Endothelial cell of hepatic sinusoid (primary cell): Measurements from ENCODE around the gene KCTD15.

Experiments
- in situ Hi-C: cut with HindIII; loops from 2 replicates; pipeline ENCODE4 v1.10.0; 2017; ENCODE audit warnings: low sequenced_read_pairs

Gene KCTD15

DNA sequence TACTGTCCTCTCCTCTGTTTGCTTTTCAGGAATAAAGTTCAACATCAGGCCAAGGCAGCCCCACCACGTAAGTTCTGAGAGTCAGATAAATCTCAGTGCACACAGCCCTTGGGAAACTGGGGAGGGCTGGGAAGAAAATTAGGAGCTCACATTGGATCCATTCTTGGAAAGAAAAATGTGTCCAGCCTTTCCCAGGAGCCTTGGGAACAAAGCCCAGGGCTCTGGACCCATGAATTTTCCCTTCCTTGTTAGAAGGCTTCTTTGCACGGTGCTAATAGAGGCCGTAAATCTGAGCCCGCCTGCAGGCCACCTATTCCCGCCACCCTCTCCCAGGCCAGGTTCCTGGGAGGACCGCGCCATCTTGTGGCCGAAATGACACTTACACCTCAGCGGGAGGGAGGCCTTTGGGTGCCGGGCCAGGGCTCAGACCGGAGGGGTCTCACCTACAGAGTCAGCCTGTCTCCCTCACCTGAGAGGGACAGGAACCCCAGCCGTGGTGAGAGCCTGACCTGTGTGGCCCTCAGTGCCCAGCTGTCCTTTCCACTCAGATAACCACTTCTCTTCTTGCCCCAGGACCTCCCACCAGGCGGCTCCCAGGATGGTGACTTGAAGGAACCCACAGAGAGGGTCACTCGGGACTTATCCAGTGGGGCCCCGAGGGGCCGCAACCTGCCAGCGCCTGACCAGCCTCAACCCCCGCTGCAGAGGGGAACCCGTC is 25.1 kb upstream of the KCTD15 start:
- in situ Hi-C loops, result no loop called here

DNA sequence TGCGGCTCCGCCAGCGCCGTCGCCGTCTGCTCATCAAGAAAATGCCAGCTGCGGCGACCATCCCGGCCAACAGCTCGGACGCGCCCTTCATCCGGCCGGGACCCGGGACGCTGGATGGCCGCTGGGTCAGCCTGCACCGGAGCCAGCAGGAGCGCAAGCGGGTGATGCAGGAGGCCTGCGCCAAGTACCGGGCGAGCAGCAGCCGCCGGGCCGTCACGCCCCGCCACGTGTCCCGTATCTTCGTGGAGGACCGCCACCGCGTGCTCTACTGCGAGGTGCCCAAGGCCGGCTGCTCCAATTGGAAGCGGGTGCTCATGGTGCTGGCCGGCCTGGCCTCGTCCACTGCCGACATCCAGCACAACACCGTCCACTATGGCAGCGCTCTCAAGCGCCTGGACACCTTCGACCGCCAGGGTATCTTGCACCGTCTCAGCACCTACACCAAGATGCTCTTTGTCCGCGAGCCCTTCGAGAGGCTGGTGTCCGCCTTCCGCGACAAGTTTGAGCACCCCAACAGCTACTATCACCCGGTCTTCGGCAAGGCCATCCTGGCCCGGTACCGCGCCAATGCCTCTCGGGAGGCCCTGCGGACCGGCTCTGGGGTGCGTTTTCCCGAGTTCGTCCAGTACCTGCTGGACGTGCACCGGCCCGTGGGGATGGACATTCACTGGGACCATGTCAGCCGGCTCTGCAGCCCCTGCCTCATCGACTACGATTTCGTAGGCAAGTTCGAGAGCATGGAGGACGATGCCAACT is 24.4 kb upstream of the KCTD15 start:
- in situ Hi-C loops, result no loop called here

DNA sequence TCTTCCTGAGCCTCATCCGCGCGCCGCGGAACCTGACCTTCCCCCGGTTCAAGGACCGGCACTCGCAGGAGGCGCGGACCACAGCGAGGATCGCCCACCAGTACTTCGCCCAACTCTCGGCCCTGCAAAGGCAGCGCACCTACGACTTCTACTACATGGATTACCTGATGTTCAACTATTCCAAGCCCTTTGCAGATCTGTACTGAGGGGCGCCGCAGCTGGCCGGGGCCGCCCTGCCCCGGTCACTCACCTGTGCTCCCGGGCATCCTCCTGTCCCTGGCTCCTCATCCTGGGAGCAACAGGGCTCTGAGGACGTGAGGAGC is 23.9 kb upstream of the KCTD15 start:
- in situ Hi-C loops, result no loop called here

DNA sequence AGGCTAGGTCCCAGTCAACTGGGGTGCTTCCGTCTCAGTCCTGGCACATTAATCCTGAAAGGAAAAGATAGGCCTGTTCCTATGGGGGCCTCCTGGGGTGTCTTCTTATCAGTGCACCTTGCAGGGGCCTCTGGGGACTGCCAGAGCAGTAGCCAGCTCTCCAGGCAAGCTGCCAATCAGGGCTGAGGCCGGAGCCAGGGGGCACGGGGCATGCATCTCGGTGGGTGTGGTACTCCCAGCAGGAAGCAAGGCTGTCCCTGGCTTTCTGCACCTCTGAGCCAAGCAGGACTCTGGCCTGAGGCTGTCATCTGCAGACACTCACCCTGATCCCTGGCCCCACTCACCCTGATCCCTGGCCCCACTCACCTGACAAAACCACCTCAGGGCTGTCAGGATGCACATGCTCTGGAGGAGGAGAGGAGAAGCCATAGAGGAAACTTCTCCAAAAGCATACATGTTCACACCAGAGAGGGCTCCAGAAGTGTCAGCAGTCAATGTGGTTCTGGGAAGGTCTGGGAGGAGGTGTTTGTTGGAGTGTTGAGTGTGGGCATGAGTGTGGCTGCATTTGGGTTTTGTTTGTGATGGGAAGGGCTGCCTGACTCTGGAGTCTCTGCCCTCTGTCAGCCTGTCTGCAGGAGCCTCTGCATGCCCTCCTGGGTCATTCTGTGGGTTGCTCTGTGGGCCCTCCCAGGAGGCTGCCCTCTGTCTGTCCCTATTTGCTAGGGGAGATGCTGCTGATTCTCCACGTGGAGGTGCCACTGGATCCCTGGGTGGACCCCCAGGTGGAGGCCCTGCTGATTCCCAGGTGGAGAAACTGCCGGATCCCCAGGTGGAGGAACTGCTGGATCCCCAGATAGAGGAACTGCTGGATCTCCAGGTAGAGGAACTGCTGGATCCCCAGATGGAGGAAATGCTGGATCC is 22.7 kb upstream of the KCTD15 start:
- in situ Hi-C loops, result no loop called here

DNA sequence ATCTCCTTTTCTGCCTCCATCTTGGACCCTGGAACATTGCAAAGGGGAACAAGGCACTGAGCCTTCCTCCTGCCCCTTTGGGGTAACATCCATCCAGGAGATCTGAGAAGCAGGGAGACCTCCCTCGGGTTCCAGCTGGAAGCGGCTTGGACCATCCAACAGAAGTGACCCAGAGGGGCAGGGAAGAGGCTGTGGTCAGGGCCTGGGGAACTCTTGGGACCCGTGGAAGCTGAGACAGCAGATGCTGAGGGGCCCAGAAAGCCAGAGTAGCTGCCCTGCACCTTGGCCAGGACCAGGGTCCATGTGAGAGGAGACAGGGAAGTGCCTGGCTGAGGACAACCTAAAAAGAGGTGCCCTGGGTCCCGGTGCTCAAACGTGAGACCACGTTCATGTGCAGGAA is 21.9 kb upstream of the KCTD15 start:
- in situ Hi-C loops, result no loop called here

DNA sequence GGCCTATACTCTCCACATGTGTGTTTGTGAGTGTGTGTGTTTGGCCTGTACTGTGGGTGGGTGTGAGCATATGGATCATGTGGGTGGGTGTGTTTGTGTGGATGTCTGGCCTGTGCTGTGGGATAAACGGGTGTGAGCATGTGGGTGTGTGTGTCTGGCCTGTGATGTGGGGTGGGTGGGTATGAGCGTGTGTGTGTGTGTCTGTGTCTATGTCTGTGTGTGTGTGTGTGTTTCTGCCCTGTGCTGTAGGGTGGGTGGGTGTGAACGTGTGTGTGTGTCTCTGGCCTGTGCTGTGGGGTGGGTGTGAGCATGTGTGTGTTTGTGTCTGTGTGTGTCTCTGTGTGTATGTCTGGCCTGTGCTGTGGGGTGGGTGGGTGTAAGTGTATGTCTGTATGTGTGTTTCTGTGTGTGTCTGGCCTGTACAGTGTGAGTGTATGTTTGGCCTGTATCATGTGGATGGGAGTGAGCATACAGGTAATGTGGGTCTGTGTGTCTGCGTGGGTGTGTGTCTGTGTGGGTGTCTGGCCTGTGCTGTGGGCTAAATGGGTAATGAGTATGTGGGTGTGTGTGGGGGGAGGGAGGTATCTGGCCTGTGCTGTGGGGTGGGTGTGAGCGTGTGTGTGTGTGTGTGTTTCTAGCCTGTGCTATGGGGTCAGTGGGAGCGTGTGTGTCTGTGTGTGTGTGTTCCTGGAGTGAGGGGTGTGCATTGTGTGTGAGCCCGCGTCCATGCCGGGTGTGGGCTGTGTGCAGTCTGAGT is 20.8 kb upstream of the KCTD15 start:
- in situ Hi-C loops, result no loop called here

DNA sequence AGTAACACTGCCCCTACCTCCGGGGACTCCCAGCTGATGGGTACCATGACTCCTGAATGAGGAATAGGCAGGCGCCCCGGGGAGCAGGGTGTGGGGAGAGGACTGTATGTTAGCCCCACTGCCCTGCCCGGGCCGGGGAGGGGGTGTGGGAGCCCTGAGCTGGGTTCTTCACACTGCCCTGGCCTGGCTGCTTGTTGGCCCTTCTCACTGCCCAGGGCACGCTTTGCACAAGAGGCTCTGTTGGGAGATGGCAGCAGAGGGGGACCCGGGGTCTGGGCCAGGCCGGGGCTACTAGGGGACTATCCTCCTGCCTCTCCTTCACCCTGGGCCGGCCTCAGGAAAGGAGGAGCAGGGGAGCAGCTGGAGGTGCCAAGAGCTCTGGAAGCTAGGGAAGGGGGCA is 19.3 kb upstream of the KCTD15 start:
- in situ Hi-C loops, result no loop called here

DNA sequence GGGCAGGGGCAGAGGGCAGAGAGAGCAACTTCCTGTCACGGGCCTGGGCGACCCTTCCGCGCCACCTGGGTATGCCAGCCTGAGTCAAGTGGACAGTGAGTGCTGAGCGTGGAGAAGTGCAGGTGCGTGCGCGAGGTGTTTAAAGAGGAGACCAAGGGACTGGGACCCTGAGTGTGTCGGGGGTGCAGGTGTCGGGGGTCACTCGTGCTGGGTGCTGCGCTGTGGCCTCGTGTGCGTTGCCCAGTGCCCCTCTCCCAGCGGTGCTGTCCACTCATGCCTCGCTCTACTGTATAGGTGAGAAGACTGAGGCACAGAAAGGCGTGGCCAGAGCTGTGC is 18.9 kb upstream of the KCTD15 start:
- in situ Hi-C loops, result no loop called here

DNA sequence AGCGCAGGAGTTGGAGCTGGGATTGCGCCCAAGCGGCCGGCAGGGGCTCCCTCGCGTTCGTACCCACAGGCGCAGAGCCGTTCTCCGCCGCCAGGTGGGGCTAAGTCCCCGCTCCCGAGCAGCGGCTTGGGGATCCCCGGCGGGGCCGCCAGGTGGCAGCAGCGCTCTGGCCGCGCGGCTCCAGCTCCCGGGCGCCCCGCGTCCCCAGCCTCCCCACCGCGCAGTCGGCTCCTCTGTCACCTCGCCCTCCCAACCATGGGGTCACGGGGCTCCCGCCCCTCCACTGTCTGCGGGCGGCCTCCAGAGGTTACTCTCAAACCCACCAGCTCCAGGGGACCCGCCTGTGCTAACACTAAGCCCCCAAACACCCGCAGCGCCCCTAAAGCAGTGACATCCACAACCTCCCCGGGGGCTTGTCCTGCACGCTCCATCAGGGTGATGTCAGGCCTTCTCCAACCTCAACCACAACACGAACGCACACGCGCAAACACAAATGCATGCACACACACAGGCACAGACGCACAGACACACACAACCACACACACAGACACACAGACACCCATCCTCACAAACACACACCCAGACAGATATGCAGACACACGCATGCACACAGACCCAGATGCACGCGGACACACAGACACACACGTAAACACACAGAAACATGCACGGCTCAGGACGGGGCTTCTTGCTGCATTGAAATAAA is 18.4 kb upstream of the KCTD15 start:
- in situ Hi-C loops, result no loop called here

DNA sequence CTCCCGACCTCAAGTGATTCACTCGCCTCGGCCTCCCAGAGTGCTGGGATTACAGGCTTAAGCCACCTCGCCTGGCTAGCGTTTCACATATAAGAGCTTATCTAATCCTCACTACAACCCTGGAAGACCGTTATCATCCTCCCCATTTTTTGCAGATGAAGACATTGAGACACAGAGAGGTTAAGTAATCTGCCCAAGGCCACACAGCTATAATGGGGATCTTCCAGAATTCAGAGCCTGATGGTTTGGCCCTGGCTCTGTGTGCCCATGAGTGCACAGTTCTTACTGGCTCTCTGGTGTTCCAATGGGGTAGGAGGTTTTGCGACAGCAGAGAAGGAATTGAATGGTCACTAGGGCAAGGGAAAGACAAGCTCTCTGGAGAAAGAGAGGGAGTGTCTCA is 16.8 kb upstream of the KCTD15 start:
- in situ Hi-C loops, result no loop called here

DNA sequence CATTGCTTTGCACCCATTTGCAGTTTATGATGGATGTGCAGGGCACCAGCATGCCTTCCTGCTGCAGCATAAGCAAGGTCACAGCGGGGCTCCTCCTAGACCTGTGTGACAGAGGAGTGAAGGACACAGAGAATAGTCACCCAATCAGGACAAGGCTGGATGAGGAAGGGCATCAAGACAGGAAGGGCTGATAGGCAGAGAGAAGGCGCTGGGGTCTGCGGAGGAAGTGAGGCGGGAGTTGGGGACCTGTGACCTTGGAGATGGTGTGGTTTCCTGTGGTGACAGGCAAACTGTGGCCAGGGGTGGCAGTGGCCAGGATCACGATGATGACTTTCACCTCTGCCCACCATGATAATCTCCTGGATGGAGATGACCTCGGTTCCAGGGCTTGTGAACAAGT is 16.4 kb upstream of the KCTD15 start:
- in situ Hi-C loops, result no loop called here

DNA sequence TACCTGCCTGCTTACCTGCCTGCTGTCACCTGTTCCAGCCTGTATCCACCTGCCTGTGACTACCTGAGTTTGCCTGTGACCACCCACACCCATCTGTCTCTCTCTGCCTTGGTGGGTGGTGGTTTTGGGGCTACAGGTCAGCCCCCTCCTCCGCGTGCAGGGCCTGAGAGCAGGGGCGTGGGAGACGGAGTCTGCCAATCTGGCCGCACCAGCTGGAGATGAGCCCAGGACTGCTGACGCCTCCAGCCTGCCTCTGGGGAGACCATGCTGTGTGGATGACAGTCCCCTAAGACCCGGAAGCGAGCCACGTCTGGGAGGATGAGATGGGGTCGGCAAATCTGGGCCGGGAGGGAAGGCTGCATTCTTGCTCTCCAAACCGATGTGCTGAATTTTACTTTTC is 15.9 kb upstream of the KCTD15 start:
- in situ Hi-C loops, result no loop called here

DNA sequence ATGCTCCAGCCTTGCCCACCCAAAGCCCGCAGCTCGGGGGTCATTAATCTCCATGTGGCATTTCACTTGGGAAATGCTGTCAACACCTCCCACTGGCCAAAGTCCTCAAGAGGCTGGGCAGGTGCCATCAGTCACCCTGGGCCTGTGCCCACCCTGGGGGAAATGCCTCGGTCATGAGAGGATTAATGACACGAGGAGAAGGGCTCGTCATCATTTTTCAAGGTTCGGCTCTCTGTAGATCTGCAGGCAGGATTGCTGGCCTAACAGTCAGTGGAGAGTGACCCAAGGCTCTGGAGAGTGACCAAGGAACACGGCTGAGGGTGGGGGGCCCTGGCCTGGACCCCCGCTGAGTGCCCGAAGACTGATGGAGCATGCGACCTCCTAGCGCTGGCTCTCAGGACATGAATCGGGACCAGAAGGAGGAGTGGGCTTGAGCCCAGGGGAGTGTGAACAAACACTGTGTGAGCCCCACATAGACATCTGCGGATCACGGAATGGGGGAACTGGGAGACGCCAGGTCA is 15.2 kb upstream of the KCTD15 start:
- in situ Hi-C loops, result no loop called here

DNA sequence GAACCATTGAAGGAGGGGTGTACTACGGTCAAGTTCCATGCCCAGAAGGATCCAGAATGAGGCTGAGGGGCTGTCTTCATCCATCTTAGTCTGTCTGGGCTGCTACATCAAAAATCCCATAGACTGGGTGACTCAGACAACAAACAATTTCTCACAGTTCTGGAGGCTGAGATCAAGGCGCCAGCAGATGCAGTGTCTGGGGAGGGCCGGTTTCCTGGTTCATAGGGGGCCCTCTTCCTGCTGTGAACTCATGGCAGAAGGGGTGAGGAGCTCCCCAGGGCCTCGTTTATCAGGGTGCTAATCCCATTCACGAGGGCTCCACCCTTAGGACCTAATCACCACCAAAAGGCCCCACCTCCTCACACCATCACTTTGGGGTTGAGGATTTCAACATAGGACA is 14.7 kb upstream of the KCTD15 start:
- in situ Hi-C loops, result no loop called here

DNA sequence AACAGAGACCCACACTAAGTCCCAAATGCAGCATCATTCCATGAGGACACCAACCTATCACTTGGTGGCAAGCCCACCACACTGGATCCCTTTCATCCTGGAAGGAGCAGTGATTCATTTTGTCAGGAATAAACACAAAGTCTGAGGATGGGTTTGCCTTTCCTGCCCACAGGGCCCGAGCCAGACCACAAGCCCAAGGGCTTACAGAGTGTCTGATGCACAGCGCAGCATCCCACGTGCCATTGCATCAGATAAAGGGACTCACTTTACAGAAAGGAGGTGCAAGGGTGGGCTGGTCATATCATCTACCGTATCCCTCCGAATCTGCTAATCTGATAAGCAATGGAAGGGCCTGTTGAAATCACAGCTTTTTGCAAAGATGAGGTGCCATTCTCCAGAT is 12.2 kb upstream of the KCTD15 start:
- in situ Hi-C loops, result no loop called here

DNA sequence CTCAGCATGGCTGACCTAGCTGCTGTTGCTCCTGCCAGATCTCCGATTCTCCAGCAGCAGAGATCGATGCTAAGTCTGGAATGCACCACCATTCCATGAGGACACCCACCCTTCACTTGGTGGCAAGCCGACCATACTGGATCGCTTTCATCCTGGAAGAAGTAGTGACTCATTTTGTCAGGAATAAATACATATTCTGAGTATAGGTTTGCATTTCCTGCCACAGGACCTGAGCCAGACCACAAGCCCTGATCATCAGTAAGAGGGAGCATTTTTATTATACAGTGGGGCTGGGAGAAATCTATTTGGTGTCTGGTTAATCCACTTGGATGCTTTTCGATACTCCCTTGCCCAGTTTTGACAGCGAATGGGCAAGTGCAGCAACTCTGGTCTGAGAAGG is 10.9 kb upstream of the KCTD15 start:
- in situ Hi-C loops, result no loop called here

DNA sequence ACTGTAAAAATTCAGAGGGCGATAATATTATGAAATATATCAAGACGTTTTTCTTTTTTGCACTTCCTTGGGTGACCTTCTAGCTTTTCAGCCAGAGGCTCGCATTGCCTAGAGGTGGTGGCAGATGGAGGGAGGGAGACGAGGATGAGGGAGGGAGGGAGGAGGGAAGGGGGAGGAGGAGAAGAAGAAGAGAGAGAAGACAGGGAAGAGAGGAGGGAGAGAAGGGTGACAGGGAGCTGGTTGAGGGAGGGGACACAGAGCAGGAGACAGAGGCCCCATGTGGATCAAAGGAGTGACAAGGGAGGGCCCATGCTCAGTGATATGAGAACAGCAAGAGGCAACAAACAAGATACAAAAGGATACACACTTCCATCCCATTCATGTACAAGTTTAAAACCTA is 8.0 kb upstream of the KCTD15 start:
- in situ Hi-C loops, result no loop called here

DNA sequence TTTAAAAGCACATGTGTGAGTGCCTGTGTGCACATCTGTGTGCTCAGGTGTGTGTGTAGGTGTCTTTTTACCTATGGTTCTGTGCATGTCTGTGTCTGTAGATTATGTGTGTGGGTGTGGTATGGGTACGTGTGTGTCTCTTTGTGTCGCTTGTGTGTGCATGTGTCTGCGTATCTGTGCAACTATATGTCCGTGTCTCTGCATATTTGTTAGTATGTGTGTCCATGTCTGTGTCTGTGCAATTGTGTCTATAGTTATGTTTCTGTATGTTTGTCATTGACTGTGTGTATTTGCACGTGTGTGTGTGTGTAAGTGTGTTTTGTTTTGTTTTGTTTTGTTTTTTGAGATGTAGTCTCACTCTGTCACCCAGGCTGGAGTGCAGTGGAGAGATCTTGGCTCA is 7.3 kb upstream of the KCTD15 start:
- in situ Hi-C loops, result no loop called here

DNA sequence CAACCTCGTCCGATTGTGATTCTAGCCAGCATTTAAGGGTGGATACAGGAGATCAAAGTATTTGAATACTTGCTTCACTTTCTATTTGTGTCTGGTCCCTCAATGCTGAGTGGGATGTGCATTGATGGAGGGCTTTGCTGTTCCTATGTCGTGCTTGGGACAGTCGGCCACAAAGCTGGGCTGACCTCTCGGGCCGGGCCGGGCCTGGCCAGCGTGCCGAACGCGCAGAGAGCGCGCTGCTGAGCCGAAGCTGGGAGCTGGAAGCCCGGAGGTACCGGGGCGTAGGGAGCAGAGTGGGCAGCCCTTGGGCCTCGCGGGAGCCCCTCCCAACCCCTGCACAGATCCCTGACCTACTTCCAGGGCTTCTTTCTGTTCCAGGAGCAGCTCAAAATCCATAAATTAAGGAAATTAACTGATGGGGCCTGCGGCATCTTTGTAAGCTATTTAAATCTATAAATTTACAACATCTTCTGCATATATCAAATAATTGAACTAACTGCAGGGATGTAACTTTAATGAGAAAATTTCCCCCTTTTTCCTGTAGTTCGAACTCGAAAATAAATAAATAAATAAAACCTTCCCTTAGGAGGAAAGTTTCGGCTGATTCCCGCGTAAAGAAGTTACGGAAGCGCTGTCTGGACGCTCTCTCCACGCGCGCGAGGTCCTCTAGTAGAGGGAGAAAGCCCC is 1.8 kb upstream of the KCTD15 start:
- in situ Hi-C loops, result loop anchor here (5.0 to 10.0 kb wide), 2 partner anchors 70 to 107 kb away; no protein-coding TSS in a partner anchor
